Upper lobe of left lung (tissue), 6 donors: ENCODE measurements around the gene KCNJ6. TPM values are rescaled to one million over a fixed set of nuclear protein-coding genes. Genes with fewer than 3 reads are reported as not detected.

Experiments used
- ATAC-seq, 2 donors: fragments of 200-7000 bp; cut with Tn5 transposase; one replicate each; pipeline ENCODE4 v1.9.1; 2022; ENCODE audit warnings: mild to moderate bottlenecking in 2 of 2, moderate library complexity in 2 of 2; ENCODE audit not compliant: low FRiP score in 2 of 2
- DNase-seq, 2 donors: peaks; one replicate each; pipeline ENCODE4 v3.0.0-alpha.2; 2019 to 2020
- H3K27ac ChIP-seq, 4 donors: fragments of 200-600 bp; sonication (generic); one replicate each; pipeline ENCODE4 v1.5.1; 2016 to 2019
- H3K27me3 ChIP-seq, 4 donors: fragments of 200-600 bp; sonication (generic); one replicate each; pipeline ENCODE4 v1.5.1; 2017 to 2019
- H3K36me3 ChIP-seq, 4 donors: fragments of 200-600 bp; sonication (generic); one replicate each; pipeline ENCODE4 v1.5.1; 2016 to 2019
- H3K4me1 ChIP-seq, 4 donors: fragments of 200-600 bp; sonication (generic); one replicate each; pipeline ENCODE4 v1.5.1; 2018 to 2019
- H3K4me3 ChIP-seq, 4 donors: fragments of 200-600 bp; sonication (generic); one replicate each; pipeline ENCODE4 v1.5.1; 2017 to 2019; ENCODE audit warnings: mild to moderate bottlenecking in 2 of 4, moderate library complexity in 1 of 4
- H3K9me3 ChIP-seq, 4 donors: fragments of 200-600 bp; sonication (generic); one replicate each; pipeline ENCODE4 v1.5.1; 2018 to 2019
- EP300 ChIP-seq, 4 donors: sonication (generic); formaldehyde crosslinking; IDR thresholded peaks; one replicate each; pipeline ENCODE4 v1.5.1; 2017; ENCODE audit warnings: antibody characterized with exemption in 4 of 4, control low read depth in 2 of 4
- POLR2A ChIP-seq, 4 donors: fragments of 450-650 bp; IDR thresholded peaks; one replicate each; pipeline ENCODE4 v1.5.1; 2016 to 2017; ENCODE audit warnings: antibody characterized with exemption in 4 of 4, mild to moderate bottlenecking in 2 of 4
- POLR2AphosphoS5 ChIP-seq, 2 donors: sonication (generic); formaldehyde crosslinking; IDR thresholded peaks; one replicate each; pipeline ENCODE4 v1.5.1; 2017; ENCODE audit warnings: antibody characterized with exemption in 2 of 2
- WGBS, 2 donors: methylation state at CpG; one replicate each; pipeline ENCODE4 v1.1.5; 2017 to 2018; 5-methylcytosine and 5-hydroxymethylcytosine counted together
- total RNA-seq, 6 donors: library from RNA; depleted of rRNA in 4 of 6; stranded (reverse); fragments of >200 nt in 4 of 6; gene quantifications; one replicate each; pipeline versions ENCODE4 v1.1.0 to v1.2.1, GENCODE V29; 2016 to 2021
- TF ChIP-seq, protein P1 (sequence below), 6 experiments: fragments of 450-650 bp in 4 of 6; fragments of 200-600 bp in 2 of 6; sonication (generic) in 2 of 6; IDR thresholded peaks; one replicate each; pipeline ENCODE4 v1.5.1; 2016 to 2019; ENCODE audit warnings: antibody characterized with exemption in 6 of 6
- donor health status: DM: no; HTN: no; CAD: no; lungs with moderate emphysema.
- donor health status: DM: no; HTN: yes; CAD: no; lungs with severe emphysema.

Gene KCNJ6
- total RNA-seq, 6 donors from 2014 or later: 0.06 to 0.15 TPM; not detected in 4

DNA sequence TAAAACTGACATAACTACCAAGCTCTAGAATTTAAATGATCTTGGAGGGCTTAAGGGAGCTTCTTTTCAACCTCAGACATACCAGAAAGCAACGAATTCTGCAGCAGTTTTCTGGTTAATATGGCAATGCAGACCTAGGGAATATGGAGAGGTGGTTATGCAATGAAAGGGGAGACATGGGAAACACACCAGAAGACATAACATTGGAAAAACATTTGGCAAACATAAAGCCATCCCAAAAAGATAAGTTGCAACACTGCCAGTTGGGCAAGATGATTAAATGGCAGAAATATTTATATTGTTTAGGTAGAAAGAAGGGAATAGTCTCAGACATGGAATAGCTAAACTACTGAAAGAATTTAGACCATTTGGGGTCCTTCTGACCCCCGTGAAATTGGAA is 104.5 kb downstream of the KCNJ6 start:
- ATAC-seq (no peak), DNase-seq (no peak)
- Histone ChIP-seq H3K4me3 (no peak overlapping the region), H3K4me1 (no peaks in the 10 kb centered on the region), H3K27me3 (no peaks in the 10 kb centered on the region), H3K9me3 (peaks cover 0 to 10% (median 0%) of the 10 kb centered on the region in 4 donors), H3K36me3 (no peaks in the 10 kb centered on the region), H3K27ac (no peak overlapping the region)
- 73 to 76% methylated on average over 2 of the region's 2 CpGs for WGBS, 2 donors
- TF ChIP-seq EP300 (IDR thresholded peaks at IDR 0.05): no peak
- no peak for TF ChIP-seq POLR2A (IDR thresholded peaks at IDR 0.05)
- TF ChIP-seq POLR2AphosphoS5 (IDR thresholded peaks at IDR 0.05): no peak
- TF ChIP-seq, protein P1, sequence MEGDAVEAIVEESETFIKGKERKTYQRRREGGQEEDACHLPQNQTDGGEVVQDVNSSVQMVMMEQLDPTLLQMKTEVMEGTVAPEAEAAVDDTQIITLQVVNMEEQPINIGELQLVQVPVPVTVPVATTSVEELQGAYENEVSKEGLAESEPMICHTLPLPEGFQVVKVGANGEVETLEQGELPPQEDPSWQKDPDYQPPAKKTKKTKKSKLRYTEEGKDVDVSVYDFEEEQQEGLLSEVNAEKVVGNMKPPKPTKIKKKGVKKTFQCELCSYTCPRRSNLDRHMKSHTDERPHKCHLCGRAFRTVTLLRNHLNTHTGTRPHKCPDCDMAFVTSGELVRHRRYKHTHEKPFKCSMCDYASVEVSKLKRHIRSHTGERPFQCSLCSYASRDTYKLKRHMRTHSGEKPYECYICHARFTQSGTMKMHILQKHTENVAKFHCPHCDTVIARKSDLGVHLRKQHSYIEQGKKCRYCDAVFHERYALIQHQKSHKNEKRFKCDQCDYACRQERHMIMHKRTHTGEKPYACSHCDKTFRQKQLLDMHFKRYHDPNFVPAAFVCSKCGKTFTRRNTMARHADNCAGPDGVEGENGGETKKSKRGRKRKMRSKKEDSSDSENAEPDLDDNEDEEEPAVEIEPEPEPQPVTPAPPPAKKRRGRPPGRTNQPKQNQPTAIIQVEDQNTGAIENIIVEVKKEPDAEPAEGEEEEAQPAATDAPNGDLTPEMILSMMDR (IDR thresholded peaks at IDR 0.05): no peak

- WGBS, 2 donors: 58 to 64% methylated on average over 2 of the region's 2 CpGs
- TF ChIP-seq POLR2A (IDR thresholded peaks at IDR 0.05) (no peak), EP300 (IDR thresholded peaks at IDR 0.05) (no peak), POLR2AphosphoS5 (IDR thresholded peaks at IDR 0.05) (no peak)
- TF ChIP-seq, protein P1 (IDR thresholded peaks at IDR 0.05): no peak
- no peak for DNase-seq
Measured at GRCh38 chr21:37808261-37808660, 108.0 kb downstream of the KCNJ6 start.

DNA sequence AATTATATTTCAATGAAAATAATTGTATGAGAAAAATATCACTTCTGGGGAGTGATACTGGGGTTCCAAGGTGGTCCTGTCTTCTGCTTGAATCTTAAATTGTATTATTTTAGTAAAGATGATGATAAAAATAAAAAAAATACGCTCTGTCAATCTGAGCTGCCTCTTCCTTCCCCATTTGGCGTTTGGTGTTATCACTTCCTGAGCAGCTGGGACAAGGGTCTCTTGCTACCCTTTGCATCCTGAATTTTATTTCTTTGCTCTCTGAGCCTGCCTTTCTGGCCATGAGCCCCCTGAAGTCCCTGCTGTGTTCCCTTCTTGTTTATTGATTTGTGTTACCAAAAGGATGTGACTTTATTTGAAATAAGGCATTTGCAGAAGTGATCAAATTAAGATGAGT is 111.0 kb downstream of the KCNJ6 start:
- WGBS, 2 donors: 41 to 42% methylated on average over 2 of the region's 2 CpGs
- no peaks in the 10 kb centered on the region for H3K27me3 ChIP-seq
- H3K4me1 ChIP-seq: no peaks in the 10 kb centered on the region
- no peaks in the 10 kb centered on the region for H3K36me3 ChIP-seq
- no peak overlapping the region for H3K27ac ChIP-seq
- ATAC-seq (no peak), DNase-seq (no peak)
- no peaks in the 10 kb centered on the region for H3K9me3 ChIP-seq
- H3K4me3 ChIP-seq: no peak overlapping the region
- no peak for TF ChIP-seq POLR2A (IDR thresholded peaks at IDR 0.05)
- no peak for TF ChIP-seq POLR2AphosphoS5 (IDR thresholded peaks at IDR 0.05)
- TF ChIP-seq EP300 (IDR thresholded peaks at IDR 0.05): no peak

More at GRCh38 chr21:37808261-37808660, 108.0 kb downstream of the KCNJ6 start:
- no peaks in the 10 kb centered on the region for H3K27me3 ChIP-seq
- no peaks in the 10 kb centered on the region for H3K4me1 ChIP-seq
- H3K4me3 ChIP-seq: no peak overlapping the region
- no peak for ATAC-seq
- H3K36me3 ChIP-seq: no peaks in the 10 kb centered on the region
- no peak overlapping the region for H3K27ac ChIP-seq
- H3K9me3 ChIP-seq: peaks cover 0 to 10% (median 0%) of the 10 kb centered on the region in 4 donors

- H3K36me3 ChIP-seq: no peaks in the 10 kb centered on the region
- TF ChIP-seq, protein P1 (IDR thresholded peaks at IDR 0.05): no peak
- no peak for TF ChIP-seq EP300 (IDR thresholded peaks at IDR 0.05)
- no peak for TF ChIP-seq POLR2AphosphoS5 (IDR thresholded peaks at IDR 0.05)
- no peak for TF ChIP-seq POLR2A (IDR thresholded peaks at IDR 0.05)
- DNase-seq (no peak), ATAC-seq (no peak)
- H3K9me3 ChIP-seq: no peaks in the 10 kb centered on the region
- no peaks in the 10 kb centered on the region for H3K4me1 ChIP-seq
- no peak overlapping the region for H3K4me3 ChIP-seq
- 59 to 79% methylated on average over 1 of the region's 1 CpG for WGBS, 2 donors
- no peak overlapping the region for H3K27ac ChIP-seq
- no peaks in the 10 kb centered on the region for H3K27me3 ChIP-seq
Measured at GRCh38 chr21:37804001-37804400, 112.3 kb downstream of the KCNJ6 start.

GRCh38 chr21:37803101-37803651 is 113.1 kb downstream of the KCNJ6 start:
- Histone ChIP-seq H3K9me3 (no peaks in the 10 kb centered on the region), H3K27me3 (no peaks in the 10 kb centered on the region), H3K4me3 (no peak overlapping the region), H3K27ac (no peak overlapping the region), H3K36me3 (no peaks in the 10 kb centered on the region), H3K4me1 (no peaks in the 10 kb centered on the region)
- ATAC-seq: no peak
- no peak for DNase-seq
- 83 to 86% methylated on average over 8 of the region's 8 CpGs for whole genome bisulfite sequencing, 2 donors
- TF ChIP-seq, protein P1 (IDR thresholded peaks at IDR 0.05): no peak
- TF ChIP-seq POLR2AphosphoS5 (IDR thresholded peaks at IDR 0.05) (no peak), POLR2A (IDR thresholded peaks at IDR 0.05) (no peak), EP300 (IDR thresholded peaks at IDR 0.05) (no peak)
